GM18520 (cell line): ENCODE data around the gene DBNL.

Experiments used
- ATAC-seq: cut with Tn5 transposase; IDR thresholded peaks from one replicate; pipeline ENCODE4 v1.9.1; 2021; ENCODE audit not compliant: unreplicated experiment

Gene DBNL

DNA sequence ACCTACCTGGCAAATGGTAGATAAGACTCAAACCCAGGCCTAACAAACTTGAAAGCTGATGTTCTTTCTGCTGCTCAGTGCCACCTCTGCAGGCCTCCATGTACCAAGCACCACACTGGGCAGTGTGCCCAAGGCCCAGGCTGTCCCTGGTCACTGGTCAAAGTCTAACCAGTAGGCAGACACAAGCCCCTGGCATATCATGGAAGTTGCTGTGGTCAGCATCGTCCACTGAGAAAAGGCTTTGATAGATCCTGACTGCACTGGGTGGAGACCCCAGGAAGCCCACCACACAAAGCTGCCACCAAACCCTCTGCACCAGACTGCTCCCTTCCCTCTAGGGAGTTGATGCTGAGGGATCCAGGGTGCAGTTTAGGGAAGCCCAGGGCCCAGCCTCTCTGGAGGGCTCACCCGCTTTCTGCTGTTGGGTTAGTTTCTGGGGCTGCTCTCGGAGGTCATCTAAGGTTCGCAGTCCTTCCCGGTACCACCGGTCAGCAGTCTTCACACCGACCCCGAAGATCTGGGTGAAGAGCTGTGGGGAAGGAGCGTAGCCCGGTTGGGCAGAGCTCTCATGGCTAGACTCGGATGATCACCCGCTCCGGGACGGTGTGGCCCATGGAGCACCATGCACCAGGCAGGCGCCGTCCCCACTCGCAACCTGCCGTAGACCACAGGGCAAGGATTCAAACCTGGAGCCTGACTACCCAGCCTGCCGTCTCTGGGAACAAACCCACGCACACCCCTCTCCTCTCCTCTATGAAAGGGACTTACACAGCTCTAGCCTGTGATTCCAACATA is 31.8 kb downstream of the DBNL start:
- ATAC-seq, result no peak

DNA sequence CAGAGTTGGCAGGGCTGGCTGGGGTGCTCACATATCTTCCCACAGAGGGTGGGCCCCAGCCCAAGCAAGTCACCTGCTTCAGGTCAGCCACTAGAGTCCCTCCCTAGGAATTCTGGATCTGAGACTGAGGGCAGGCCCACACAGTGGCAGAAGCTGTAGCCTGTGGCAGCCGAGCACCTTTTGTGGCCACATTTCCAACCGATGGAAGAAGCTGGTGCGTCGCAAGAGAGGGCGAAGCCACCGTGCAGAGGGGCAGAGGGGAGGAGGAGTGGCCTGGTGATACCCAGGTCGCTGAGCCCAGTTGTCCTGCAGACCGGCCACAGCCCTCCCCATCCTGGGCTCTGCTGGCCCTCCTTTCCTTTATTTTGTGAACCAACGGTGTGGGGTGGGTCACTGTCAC is 32.6 kb downstream of the DBNL start:
- ATAC-seq, result no peak

DNA sequence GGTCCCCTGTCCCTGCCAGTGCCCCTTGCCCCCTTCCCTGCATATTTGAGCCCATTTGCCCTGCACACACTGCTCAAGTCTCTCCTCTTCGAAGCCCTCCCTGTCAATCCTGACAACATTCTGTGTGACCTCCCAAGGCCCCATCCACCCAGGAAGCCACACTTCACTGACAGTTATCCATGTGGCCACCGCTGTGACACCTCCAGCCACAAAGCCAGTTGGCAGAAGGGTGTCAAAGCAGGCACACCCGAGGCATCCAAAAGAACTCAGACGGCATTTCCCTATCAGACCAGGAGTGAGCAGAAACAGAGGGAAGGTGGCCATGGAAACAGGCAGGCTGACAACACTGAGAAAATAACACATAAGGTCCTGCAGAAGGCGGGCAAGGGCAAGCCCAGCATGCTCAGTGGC is 33.2 kb downstream of the DBNL start:
- ATAC-seq, result no peak

DNA sequence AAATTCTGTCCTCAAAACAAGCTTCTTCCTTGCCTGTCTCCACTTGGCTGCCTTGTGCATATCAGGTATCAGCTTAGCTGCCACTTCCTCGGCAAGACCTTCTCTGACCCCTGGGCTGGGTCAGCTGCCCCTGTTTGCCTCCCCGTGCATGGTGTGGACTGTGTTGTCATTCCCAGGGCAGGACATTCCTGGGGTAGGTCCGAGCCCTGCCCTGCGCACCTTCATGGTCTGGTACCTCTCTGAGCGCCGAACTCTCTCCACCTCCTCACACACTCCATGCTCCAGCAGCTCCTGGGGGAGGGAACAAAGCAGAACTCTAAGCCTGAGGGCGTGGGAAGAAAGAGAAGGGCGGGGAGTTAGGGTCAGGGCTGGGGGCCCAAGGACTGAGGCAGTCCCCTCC is 34.0 kb downstream of the DBNL start:
- no peak for ATAC-seq

DNA sequence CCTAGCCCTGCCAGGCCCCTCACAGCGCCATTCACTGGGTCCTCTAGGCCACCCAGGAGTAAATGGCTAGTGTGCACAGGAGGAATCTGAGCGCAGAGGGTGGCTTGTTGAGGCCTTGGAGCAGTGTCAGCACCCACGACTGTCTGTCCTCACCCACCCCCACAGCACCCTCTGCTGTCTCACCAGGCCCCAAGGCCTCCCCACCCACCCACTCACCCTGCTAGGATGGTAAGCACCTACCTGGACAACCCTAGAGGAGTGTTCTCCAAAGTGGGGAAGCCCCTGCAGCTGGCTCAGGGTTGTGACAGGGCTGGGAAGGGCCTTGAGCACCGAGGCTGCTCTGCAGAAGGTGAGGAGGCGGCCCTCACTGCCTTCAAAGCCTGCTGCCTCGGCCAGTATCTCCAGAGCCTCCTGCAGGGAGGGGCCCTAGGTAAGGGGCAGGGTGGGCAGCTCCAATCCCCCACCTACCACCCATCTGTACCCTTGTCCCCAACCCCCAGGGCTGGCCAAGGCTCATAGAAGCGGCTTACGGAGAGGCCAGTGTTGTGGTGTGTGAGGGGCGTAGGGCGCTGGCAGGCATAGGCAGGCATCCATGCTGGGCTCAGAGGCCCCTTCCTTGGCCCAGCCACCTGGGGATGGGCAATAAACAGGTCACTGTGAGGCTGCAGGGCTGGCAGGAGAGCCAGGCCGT is 35.0 kb downstream of the DBNL start:
- ATAC-seq, result no peak

DNA sequence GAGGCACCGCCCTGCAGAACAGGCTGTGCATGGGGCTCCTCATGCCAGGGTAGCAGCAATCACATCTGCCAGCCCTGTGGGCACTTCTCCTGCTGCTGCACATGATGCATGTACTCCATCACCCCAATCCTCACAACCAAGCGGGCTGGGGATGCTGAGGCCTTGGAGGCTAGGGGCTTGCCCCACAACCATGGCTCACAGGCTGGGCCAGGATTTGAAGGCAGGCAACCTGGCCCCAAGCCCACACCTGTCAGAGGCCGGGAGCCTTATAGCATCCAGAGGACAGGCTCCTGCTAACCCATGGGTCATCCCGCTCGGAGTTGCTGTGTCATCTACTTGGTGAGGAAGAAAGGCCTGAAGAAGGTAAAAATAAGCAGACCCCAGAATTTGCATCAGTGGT is 35.6 kb downstream of the DBNL start:
- no peak for ATAC-seq

DNA sequence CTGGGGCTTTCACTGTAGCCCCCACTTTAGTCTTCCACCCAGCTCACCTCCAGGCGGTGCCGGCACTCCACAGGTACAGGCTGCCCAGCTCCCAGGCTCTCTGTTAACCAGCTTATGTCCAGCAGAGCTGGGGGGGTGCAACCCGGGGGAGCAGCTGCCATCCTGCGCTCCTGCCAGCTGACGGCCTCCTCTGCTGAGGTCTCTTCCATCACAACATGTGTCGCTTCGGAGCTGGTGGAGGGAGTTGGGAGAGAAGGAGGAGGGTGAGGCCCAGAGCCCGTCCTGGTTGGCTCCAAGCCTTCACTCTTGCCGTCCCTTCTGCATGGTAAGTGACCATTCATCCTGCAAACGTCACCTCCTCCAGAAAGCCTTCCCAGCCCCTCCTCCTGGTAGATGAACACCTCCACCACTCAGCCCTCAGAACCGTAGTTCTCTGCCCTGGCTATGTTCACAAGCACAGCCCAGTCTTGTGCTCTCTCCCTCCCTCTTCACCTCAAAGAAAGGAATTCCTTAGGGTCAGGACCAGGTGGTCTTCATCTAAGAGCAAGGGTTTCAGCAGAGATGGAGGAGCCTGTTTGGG is 36.3 kb downstream of the DBNL start:
- no peak for ATAC-seq

DNA sequence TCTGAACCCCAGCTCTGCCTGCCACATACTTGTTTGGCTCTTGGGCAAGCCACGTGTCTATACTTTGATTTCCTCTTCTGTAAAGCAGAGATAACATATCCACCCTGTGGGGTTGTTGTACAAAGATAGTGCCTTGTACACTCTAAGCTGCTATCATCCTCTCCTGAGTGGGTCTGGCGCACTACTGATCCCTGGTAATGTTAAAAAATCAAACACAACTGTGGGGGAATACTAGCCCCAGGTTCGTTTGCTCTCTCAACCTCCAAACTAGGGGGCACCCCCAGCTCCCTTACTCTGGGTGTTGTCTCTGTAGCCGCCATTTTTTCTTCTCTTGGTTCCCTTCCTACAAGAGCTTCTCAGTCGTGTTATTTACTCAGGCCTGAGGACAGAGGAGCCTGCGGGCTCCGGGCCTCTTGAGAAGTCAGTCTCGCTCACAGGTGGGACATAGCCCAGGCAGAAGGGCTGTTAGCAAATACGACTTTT is 36.8 kb downstream of the DBNL start:
- no peak for ATAC-seq

DNA sequence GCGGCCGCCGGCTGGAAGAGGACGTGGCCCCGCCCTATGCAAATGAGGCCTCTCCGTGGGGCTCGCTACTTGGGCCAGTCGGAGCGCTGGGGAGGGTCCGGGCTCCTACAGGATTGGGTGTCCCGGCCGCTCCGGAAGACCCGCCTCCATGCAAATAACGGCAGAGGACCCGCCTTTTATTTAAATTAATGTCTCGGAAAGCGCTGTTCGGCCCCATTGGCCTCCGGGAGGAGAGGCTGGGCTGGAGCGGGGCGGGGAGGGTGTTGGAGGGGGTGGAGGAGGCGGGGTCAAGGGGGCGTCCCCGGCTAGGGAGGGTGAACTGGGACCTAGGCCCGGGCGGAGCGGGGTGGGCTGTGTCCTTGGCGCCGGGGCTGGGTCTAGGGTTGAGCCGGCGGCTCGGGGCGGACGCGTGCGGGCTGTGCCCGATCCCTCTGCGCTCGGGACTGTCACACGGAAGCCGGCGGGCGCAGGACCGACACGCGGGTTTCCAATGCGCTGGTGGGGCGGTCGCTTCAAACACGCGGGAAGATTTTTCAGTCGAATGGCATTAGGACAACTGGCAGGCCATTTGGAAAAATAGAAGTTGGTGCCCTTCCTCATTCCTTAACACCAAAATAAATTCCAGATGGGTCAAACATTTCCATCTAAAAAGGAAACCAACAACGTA is 38.2 kb downstream of the DBNL start:
- peak; percentile 82 for ATAC-seq

DNA sequence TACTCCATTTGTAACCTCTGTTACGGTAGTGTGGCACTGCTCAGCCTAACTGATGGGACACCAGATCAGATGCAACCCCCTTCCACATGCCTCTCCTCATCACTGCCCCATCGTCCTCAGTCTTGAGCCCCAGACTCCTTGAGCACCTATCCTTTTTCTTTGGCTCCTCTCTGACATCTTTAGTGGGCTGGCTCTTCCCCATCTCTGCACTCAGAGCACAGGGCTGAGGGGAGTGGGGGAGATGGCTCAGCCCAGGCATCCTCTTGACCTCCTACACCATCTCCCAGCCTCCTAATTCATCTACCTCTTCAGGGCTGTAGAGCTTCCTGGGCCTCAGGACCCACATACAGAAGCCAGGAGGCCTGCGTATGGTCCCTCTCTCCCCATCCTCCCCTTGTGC is 39.3 kb downstream of the DBNL start:
- ATAC-seq, result no peak

DNA sequence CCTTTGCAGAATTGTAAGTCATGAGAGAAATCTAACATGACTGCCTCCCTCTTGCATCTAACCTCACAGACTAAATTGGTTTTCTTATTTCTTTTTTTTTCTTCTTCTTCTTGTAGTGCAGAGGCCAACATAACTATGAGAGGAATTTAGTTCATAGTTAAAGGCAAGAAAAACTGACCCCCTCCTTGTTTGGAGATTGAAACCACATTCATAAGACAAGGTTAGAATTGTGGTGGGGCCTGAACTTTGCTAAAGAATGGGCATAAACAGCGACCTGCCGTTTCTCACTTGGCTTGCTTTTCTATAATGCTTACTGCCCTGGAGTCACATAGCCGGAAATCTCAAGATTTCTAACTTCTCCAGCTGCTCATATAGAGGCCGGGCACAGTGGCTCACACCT is 40.2 kb downstream of the DBNL start:
- ATAC-seq, result no peak

DNA sequence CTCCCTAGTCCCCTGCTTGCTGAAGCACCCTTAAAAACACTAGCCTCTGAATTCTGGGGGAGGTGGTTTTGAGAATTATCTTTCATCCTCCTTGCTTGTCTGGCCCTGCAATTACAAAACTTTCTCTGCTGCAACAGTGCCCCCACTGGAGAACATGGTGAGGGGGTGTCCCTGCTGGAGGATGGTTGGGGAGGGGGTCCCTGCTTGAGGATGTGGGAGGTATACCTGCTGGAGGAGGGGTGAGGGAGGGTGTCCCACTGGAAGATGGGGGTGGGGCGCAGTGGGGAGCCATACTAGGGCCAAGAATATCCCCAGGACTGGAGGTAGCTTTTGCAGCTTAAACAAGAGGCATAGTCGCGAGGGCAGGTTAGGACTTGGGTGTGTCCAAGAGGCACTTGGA is 41.0 kb downstream of the DBNL start:
- ATAC-seq, result no peak

DNA sequence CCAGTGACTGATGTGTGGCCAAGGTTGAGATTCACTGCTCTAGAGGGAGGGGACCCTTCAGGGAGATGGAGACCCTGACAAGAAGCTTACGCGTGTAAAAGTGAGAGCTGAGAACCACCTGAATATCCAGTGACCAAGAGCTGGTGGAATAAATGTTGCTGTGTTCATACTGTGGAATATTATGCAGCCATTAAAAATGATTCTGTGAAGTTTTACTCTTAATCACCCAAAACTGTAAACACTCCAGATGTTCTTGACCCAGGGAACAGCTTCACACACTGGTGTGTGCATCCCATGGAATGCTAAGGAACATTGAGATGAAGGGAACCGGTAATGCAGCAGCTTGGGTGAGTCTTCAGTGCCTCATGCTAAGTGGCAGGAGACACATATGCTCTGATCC is 42.1 kb downstream of the DBNL start:
- ATAC-seq, result no peak

DNA sequence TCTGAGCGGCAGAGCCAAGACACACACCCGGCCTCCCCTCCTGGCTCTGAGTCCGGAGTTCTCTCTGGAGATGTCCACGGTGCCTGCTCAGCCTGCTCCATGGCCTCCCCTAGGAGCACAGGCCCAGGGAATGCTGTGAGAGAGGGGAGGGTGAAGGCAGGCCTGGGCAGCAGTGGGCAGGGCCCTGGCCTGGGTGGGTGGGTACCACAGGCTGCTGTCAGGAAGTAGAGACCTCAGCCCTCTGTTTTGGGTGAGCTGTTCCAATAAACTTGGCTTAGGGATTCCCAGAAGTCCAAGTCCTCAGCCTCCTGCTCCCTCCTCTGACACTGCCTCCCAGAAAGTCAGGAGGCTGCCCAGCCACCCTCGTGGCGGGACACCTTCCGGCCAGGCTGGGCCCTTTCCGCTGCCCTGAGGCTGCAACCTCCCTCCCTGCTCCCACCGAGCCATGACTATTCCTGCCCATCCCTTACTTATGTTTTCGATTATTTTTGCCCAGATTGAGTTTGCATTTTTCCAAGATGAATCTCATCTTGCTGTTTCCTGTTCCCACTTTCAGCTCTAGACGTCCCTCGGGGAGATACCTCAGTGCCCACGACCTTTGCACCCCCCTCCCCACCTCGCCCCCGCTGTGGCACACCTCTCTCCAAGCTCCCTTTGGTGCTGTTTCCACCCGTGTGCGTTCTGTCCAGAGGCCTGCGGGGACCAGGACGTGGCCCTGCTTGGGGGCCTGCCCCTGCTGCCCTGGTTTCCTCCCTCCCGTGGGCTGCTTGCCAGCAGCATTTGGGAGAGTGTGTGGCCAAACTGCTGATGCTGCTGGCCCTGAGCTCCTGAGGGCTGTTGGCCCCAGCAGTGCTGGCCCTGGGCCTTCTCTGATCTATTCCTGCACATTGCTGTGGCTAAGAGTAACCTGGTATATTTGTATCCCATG is 43.7 kb downstream of the DBNL start:
- no peak for ATAC-seq

DNA sequence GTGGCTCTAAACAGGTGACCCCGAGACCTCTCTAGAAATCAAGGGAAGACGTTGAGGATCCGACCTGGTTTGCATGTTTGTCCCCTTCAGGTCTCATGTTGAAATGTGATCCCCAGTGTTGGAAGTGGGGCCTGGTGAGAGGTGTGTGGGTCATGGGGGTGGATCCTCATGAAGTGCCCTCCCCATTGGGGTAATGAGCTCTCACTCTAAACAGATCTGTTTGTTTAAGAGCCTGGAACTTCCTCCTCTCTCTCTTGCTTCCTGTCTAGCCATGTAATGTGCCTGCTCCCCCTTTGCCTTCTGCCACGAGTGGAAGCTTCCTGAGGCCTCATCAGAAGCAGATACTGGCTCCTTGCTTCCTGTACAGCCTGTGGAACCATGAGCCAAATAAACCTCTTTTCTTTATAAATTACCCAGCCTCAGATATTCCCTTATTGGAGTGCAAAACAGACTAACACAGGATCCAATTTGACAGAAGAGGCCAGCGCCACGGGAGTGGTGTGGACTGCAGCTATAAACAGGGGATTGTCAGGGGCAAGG is 48.7 kb downstream of the DBNL start:
- ATAC-seq, result no peak

DNA sequence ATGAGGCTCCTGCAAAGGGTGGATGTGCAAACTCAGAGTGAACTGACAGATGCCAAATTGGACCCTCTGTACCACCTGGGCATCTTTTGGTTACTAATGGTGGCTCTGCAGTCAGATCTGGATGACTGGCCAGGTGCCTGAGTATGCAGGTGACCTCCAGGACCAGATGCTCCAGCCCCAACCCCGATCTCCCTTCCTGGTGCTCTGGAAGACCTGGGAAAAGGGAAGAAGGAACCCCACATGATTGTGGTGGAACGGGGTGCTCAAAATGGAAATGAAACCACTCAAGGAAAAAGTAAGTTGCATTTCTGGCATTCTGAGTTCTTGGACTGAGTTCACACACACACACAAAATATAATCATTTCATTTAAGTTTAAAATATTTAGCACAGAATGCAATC is 49.9 kb downstream of the DBNL start:
- ATAC-seq, result no peak

DNA sequence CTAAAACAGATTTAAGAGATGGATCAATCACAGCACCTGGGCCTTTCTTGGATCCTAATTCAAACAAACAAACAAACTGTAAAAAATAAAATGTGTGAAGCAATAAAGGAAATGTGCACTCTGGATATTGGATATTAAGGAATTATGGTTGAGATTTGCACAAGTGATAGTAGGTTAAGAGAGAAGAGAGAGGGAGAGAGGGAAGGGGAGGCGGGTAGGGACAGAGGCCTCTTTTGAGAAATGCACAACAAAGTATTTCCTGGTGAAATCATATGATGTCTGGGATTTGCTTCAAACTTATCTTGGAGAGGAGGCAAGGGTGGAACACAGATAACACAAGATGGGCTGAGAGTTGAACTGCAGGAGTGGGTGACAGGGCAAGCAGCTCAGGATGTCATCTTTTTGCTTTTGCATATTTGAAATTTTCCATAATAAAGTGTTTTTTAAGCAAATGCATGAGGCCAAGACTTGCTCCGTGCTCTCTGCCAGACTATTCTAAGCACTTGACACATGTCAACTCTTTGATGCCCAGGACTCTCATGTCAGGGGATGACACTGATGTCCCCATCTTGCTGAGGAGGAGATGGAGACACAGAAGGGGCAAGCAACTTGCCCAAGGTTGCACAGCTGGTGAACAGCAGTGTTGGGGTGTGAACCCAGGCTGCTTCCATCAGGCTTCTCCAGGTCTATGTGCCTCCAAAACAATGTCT is 50.5 kb downstream of the DBNL start:
- ATAC-seq, result no peak

DNA sequence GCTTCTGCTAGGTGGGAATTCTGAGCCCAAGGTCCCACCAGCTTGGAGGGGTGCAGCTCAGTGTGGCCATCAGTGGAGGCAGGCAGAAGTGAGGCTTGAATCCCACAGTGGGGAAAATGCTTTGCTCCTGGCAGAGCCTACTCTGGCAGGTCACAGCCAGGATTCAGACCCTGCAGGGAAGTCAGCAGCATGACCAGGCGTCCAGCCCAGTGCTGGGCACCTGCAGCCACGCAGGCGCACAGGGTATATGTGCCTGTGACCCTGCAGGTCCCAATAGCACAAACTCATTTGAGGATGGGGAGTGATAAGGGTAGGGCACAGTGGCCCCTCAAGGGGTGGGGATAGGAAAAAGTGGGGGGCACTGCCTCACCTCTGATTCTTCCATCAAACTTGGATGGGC is 51.3 kb downstream of the DBNL start:
- ATAC-seq, result no peak

DNA sequence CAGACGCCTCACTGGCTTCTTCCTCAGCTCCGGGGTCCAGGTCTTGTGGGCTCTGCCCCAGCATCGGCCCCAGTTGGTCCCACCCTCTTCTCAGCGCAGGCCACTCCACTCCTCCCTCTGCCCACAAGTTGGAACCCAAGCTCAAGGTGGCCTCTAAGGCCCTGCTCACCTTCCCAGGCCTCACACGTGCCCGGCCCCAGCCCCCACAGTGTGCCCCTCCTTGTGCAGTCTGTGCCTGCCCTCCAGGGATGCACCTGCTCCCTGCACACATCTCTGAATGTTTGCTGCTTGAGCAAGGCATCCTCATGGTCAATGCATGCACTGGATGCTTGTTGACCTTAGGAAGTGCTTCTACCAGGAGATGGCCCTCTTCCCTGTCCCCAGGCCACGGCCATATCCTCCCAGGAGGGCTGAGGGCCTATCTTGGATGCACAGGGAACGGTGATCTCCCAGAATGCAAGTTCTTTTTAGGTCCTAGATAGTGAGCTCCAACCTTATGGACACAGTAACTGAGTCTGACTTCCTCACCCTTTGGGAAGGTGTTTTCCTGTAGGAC is 51.9 kb downstream of the DBNL start:
- no peak for ATAC-seq
